ENCODE results near the gene SPTB.
"Not testable (repeated sequence)": the region's sequence is repeated elsewhere in the genome, so short reads cannot be mapped to it uniquely, and the experiment has no call there.

The SPTB gene

GRCh38 chr14:64915029-64915424, 35.3 kb upstream of the SPTB start:
- Histone ChIP-seq H3K36me3 (ENCODE audit: control insufficient read depth, insufficient read depth, low read length, severe bottlenecking) (no peaks in the 10 kb centered on the region), H3K4me1 (ENCODE audit: control insufficient read depth, insufficient read depth, low read length) (peaks cover 48% of the 10 kb centered on the region), H3K4me3 (ENCODE audit: low read length) (peak overlapping the region; percentile 95), H3K9ac (ENCODE audit: low read length) (peak overlapping the region; percentile 97), H3K9me3 (ENCODE audit: control insufficient read depth, low read length) (no peaks in the 10 kb centered on the region), H3K27me3 (replicated peaks; ENCODE audit: control insufficient read depth, insufficient read depth, low read length) (no peaks in the 10 kb centered on the region)
- no peak for DNase-seq (ENCODE audit: low read depth)

- H3K9me3 ChIP-seq (ENCODE audit: control insufficient read depth, low read length), result no peaks in the 10 kb centered on the region
- DNase-seq (ENCODE audit: low read depth), result peak; percentile 100
These were observed 34.7 kb upstream of the SPTB start, which contains the start of gene CHURC1 for GRCh38 chr14:64914237-64915028. Gene CHURC1, plus strand, starts transcription at chr14:64914455. Its CDS starts 41 bp downstream, at chr14:64914496.

GRCh38 chr14:64913477-64913876, 33.8 kb upstream of the SPTB start:
- DNase-seq (ENCODE audit: low read depth); H3K36me3 ChIP-seq (ENCODE audit: control insufficient read depth, insufficient read depth, low read length, severe bottlenecking); H3K27me3 ChIP-seq (replicated peaks; ENCODE audit: control insufficient read depth, insufficient read depth, low read length); H3K9me3 ChIP-seq (ENCODE audit: control insufficient read depth, low read length): not testable (repeated sequence)
- Histone ChIP-seq H3K4me3 (ENCODE audit: low read length) (peak overlapping the region; percentile 95), H3K4me1 (ENCODE audit: control insufficient read depth, insufficient read depth, low read length) (peaks cover 32% of the 10 kb centered on the region), H3K9ac (ENCODE audit: low read length) (peak overlapping the region; percentile 97)

More at GRCh38 chr14:64914237-64915028, 34.7 kb upstream of the SPTB start, which contains the start of gene CHURC1:
- Histone ChIP-seq H3K4me3 (ENCODE audit: low read length) (peak within 1 kb of the TSS; percentile 95), H3K9ac (ENCODE audit: low read length) (peak within 1 kb of the TSS; percentile 97), H3K27me3 (replicated peaks; ENCODE audit: control insufficient read depth, insufficient read depth, low read length) (peaks cover 3% of the 10 kb centered on the region), H3K4me1 (ENCODE audit: control insufficient read depth, insufficient read depth, low read length) (peaks cover 42% of the 10 kb centered on the region), H3K36me3 (ENCODE audit: control insufficient read depth, insufficient read depth, low read length, severe bottlenecking) (no peaks in the 10 kb centered on the region)

DNA sequence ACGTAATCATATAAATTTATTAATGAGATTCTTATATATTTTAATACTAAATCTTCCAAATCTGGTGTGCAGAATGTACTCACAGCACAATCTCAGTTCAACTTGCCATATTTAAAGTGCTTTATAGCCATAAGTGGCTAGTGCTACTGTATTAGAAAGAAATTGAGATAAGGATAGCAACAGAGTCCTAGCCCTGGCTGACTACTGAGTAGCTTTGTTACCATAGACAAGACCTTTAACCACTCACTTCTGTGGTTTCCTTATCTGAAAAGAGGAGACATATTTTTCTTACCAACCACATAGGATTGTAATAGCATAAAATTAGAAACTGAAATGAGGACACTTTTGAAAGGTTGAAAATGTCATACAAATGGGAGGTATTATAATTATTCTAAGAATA, 32.6 kb upstream of the SPTB start:
- Histone ChIP-seq H3K4me3 (ENCODE audit: low read length) (no peak overlapping the region), H3K9me3 (ENCODE audit: control insufficient read depth, low read length) (no peaks in the 10 kb centered on the region), H3K36me3 (ENCODE audit: control insufficient read depth, insufficient read depth, low read length, severe bottlenecking) (no peaks in the 10 kb centered on the region), H3K9ac (ENCODE audit: low read length) (no peak overlapping the region), H3K4me1 (ENCODE audit: control insufficient read depth, insufficient read depth, low read length) (peaks cover 20% of the 10 kb centered on the region), H3K27me3 (replicated peaks; ENCODE audit: control insufficient read depth, insufficient read depth, low read length) (peaks cover 11% of the 10 kb centered on the region)
- no peak for DNase-seq (ENCODE audit: low read depth)

DNA sequence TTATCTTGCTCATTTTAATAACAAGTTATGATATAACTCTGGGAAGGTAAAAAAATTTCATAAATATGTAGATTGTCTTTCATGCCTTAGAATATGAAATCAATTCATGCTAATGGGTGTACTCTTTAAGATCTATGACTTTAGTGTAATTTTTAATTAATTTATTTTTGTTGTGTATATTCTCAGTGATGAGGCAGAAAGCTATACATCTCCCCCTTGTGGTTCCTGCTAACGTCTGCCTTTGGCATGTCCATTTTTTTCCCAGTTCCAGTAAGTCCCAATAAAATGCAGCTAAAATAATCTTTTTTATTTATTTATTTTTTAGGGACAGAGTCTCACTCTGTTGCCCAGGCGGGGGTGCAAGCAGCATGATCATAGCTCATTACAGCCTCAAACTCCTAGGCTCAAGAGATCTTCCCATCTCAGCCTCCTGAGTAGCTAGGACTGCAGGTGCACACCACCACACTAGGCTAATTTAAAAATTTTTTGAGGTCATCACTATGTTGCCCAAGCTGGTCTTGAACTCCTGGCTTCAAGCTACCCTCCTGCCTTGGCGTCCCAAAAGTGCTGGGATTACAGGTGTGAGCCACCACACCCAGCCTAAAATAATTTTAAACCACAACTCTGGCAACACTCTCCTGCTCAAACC, 31.3 kb upstream of the SPTB start:
- Histone ChIP-seq H3K4me1 (ENCODE audit: control insufficient read depth, insufficient read depth, low read length) (peaks cover 17% of the 10 kb centered on the region), H3K4me3 (ENCODE audit: low read length) (no peak overlapping the region), H3K9me3 (ENCODE audit: control insufficient read depth, low read length) (no peaks in the 10 kb centered on the region), H3K27me3 (replicated peaks; ENCODE audit: control insufficient read depth, insufficient read depth, low read length) (peaks cover 16% of the 10 kb centered on the region), H3K36me3 (ENCODE audit: control insufficient read depth, insufficient read depth, low read length, severe bottlenecking) (no peaks in the 10 kb centered on the region), H3K9ac (ENCODE audit: low read length) (no peak overlapping the region)
- DNase-seq (ENCODE audit: low read depth), result peak; percentile 81

DNA sequence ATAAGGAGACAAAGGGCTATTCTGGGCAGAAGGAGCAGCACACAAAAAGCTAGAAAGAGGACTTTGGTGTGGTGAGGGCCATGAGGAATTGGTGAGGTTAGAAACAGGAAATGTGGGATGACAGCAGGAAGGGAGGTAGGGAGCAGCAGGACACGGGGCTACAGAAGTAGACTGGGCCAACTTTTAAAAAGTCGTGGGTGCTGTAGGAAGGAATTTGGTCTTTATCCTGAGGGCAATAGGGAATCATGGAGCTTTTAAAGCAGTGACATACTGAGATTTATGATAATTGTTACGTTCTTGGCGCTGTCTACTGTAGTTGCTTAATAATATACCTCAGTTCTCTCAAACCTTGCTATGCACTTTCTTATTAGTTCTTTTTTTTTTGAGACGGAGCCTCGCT, 26.3 kb upstream of the SPTB start:
- DNase-seq (ENCODE audit: low read depth), result no peak

GRCh38 chr14:64899958-64900357, 20.3 kb upstream of the SPTB start:
- no peak for DNase-seq (ENCODE audit: low read depth)
- no peaks in the 10 kb centered on the region for H3K36me3 ChIP-seq (ENCODE audit: control insufficient read depth, insufficient read depth, low read length, severe bottlenecking)
- H3K9me3 ChIP-seq (ENCODE audit: control insufficient read depth, low read length), result no peaks in the 10 kb centered on the region
- H3K27me3 ChIP-seq (replicated peaks; ENCODE audit: control insufficient read depth, insufficient read depth, low read length), result peaks cover 25% of the 10 kb centered on the region
- no peaks in the 10 kb centered on the region for H3K4me1 ChIP-seq (ENCODE audit: control insufficient read depth, insufficient read depth, low read length)
- H3K4me3 ChIP-seq (ENCODE audit: low read length), result no peak overlapping the region
- H3K9ac ChIP-seq (ENCODE audit: low read length), result no peak overlapping the region

More for the DNA sequence above, 26.3 kb upstream of the SPTB start:
- peaks cover 10% of the 10 kb centered on the region for H3K4me1 ChIP-seq (ENCODE audit: control insufficient read depth, insufficient read depth, low read length)
- H3K27me3 ChIP-seq (replicated peaks; ENCODE audit: control insufficient read depth, insufficient read depth, low read length), result peaks cover 24% of the 10 kb centered on the region
- H3K4me3 ChIP-seq (ENCODE audit: low read length), result no peak overlapping the region
- no peak overlapping the region for H3K9ac ChIP-seq (ENCODE audit: low read length)
- no peaks in the 10 kb centered on the region for H3K9me3 ChIP-seq (ENCODE audit: control insufficient read depth, low read length)
- H3K36me3 ChIP-seq (ENCODE audit: control insufficient read depth, insufficient read depth, low read length, severe bottlenecking), result no peaks in the 10 kb centered on the region

- no peaks in the 10 kb centered on the region for H3K9me3 ChIP-seq (ENCODE audit: control insufficient read depth, low read length)
- no peaks in the 10 kb centered on the region for H3K4me1 ChIP-seq (ENCODE audit: control insufficient read depth, insufficient read depth, low read length)
- DNase-seq (ENCODE audit: low read depth), result peak; percentile 81
- H3K4me3 ChIP-seq (ENCODE audit: low read length), result no peak overlapping the region
- no peak overlapping the region for H3K9ac ChIP-seq (ENCODE audit: low read length)
- no peaks in the 10 kb centered on the region for H3K36me3 ChIP-seq (ENCODE audit: control insufficient read depth, insufficient read depth, low read length, severe bottlenecking)
- H3K27me3 ChIP-seq (replicated peaks; ENCODE audit: control insufficient read depth, insufficient read depth, low read length), result peaks cover 28% of the 10 kb centered on the region
These were observed 12.2 kb upstream of the SPTB start for GRCh38 chr14:64891839-64892375.

DNA sequence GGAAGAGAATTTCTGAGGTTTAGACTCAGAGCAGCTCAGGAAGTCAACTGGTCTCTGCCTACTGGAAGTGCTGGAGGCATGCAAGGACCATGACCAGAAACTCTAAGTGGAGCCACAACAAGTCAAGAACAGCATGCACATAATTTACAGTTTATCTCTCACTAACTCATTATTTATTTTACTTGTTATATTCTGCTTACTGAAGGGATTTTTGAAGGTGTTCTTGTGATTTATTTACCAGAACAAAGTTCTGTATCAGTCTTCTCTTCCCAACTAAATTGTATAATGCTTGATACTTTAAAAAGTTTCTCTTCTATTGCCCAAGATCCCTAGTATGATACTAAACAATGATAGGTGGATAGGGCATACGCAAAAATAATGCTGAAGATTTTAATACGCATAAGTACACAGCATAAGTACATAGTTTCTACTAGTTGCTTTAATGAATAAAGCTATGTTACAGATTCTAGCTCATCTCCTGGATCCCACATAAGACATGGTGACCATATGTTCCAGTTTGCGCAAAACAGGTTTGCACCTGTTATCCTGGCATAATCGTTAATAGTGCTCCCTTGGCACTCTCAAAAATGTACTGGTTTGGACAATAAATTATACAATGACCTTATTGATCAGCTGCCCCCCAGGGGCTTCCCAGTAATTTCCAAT, 11.6 kb upstream of the SPTB start:
- H3K4me1 ChIP-seq (ENCODE audit: control insufficient read depth, insufficient read depth, low read length), result no peaks in the 10 kb centered on the region
- H3K9ac ChIP-seq (ENCODE audit: low read length), result no peak overlapping the region
- H3K36me3 ChIP-seq (ENCODE audit: control insufficient read depth, insufficient read depth, low read length, severe bottlenecking), result no peaks in the 10 kb centered on the region
- peaks cover 32% of the 10 kb centered on the region for H3K27me3 ChIP-seq (replicated peaks; ENCODE audit: control insufficient read depth, insufficient read depth, low read length)
- no peaks in the 10 kb centered on the region for H3K9me3 ChIP-seq (ENCODE audit: control insufficient read depth, low read length)
- no peak overlapping the region for H3K4me3 ChIP-seq (ENCODE audit: low read length)
- no peak for DNase-seq (ENCODE audit: low read depth)

GRCh38 chr14:64889352-64889751, 9.6 kb upstream of the SPTB start:
- peaks cover 48% of the 10 kb centered on the region for H3K27me3 ChIP-seq (replicated peaks; ENCODE audit: control insufficient read depth, insufficient read depth, low read length)
- DNase-seq (ENCODE audit: low read depth), result no peak
- no peak overlapping the region for H3K9ac ChIP-seq (ENCODE audit: low read length)

GRCh38 chr14:64885559-64885958, 5.9 kb upstream of the SPTB start:
- no peaks in the 10 kb centered on the region for H3K9me3 ChIP-seq (ENCODE audit: control insufficient read depth, low read length)
- no peaks in the 10 kb centered on the region for H3K36me3 ChIP-seq (ENCODE audit: control insufficient read depth, insufficient read depth, low read length, severe bottlenecking)
- DNase-seq (ENCODE audit: low read depth), result no peak
- no peaks in the 10 kb centered on the region for H3K4me1 ChIP-seq (ENCODE audit: control insufficient read depth, insufficient read depth, low read length)
- H3K4me3 ChIP-seq (ENCODE audit: low read length), result no peak overlapping the region
- no peak overlapping the region for H3K9ac ChIP-seq (ENCODE audit: low read length)
- peaks cover 62% of the 10 kb centered on the region for H3K27me3 ChIP-seq (replicated peaks; ENCODE audit: control insufficient read depth, insufficient read depth, low read length)

More at GRCh38 chr14:64889352-64889751, 9.6 kb upstream of the SPTB start:
- Histone ChIP-seq H3K4me3 (ENCODE audit: low read length) (no peak overlapping the region), H3K4me1 (ENCODE audit: control insufficient read depth, insufficient read depth, low read length) (no peaks in the 10 kb centered on the region), H3K9me3 (ENCODE audit: control insufficient read depth, low read length) (no peaks in the 10 kb centered on the region), H3K36me3 (ENCODE audit: control insufficient read depth, insufficient read depth, low read length, severe bottlenecking) (no peaks in the 10 kb centered on the region)
